Panc1 (cell line): ENCODE data around the gene PMS1. TPM values are rescaled to one million over a fixed set of nuclear protein-coding genes. Genes with fewer than 3 reads are reported as not detected.

Experiments used
- ATAC-seq: fragments of 200-7000 bp; cut with Tn5 transposase; 2 replicates; pipeline ENCODE4 v1.9.1; 2020; ENCODE audit warnings: mild to moderate bottlenecking, moderate library complexity
- BruUV-seq: library from RNA; stranded (reverse); fragments of 400-500 nt; replicated peaks from 2 replicates; lab custom pipeline; 2021; lab: Mats Ljungman, UMichigan
- CTCF ChIA-PET: fragments of 300-600 bp; sonication (Branson Sonifier 250); formaldehyde crosslinking; loops from one replicate; lab custom pipeline; 2022; ENCODE audit warnings: antibody characterized with exemption; lab: Charles Lee
- POLR2A ChIA-PET: fragments of 300-600 bp; sonication (Branson Sonifier 250); formaldehyde crosslinking; loops from one replicate; lab custom pipeline; 2022; ENCODE audit warnings: antibody characterized with exemption; lab: Charles Lee
- DNase-seq: peaks from one replicate; pipeline ENCODE4 v3.0.0-alpha.2; 2010; ENCODE audit warnings: low read depth, low spot score
- H3K27ac ChIP-seq: 2 replicates; pipeline ENCODE4 v1.5.1; 2011; ENCODE audit warnings: mild to moderate bottlenecking, low read length, inconsistent platforms
- H3K27me3 ChIP-seq: fragments of 200-500 bp; sonication (Bioruptor generic); 2 replicates; pipeline ENCODE4 v1.6.0; 2014; ENCODE audit warnings: low read length, inconsistent platforms; ENCODE audit not compliant: control insufficient read depth, insufficient read depth
- H3K36me3 ChIP-seq: fragments of 200-500 bp; sonication (Bioruptor generic); 2 replicates; pipeline ENCODE4 v1.5.1; 2014; ENCODE audit warnings: inconsistent platforms, mild to moderate bottlenecking, low read length, moderate library complexity; ENCODE audit not compliant: control insufficient read depth, insufficient read depth
- H3K4me1 ChIP-seq: 2 replicates; pipeline ENCODE4 v1.5.1; 2011; ENCODE audit warnings: inconsistent platforms, mild to moderate bottlenecking, low read length, moderate library complexity; ENCODE audit not compliant: control insufficient read depth, insufficient read depth
- H3K4me3 ChIP-seq, 2 experiments: 2 replicates each; pipeline ENCODE4 v1.5.1; 2011 to 2012; ENCODE audit warnings: low read depth in 2 of 2, low read length in 2 of 2, mild to moderate bottlenecking in 2 of 2, inconsistent platforms in 1 of 2, moderate library complexity in 1 of 2
- H3K9me3 ChIP-seq: fragments of 200-500 bp; sonication (Bioruptor generic); 2 replicates; pipeline ENCODE4 v1.5.1; 2014; ENCODE audit warnings: low read depth, mild to moderate bottlenecking, inconsistent platforms, low read length, moderate library complexity; ENCODE audit not compliant: control insufficient read depth, insufficient read depth
- CTCF ChIP-seq: fragments of 450-650 bp; IDR thresholded peaks from 2 replicates; pipeline ENCODE4 v1.5.1; 2017; ENCODE audit warnings: mild to moderate bottlenecking
- POLR2AphosphoS5 ChIP-seq: IDR thresholded peaks from 2 replicates; pipeline ENCODE4 v1.6.1; 2012; ENCODE audit warnings: mild to moderate bottlenecking, low read depth, low read length, moderate library complexity
- REST ChIP-seq, 2 experiments: IDR thresholded peaks; 2 replicates each; pipeline ENCODE4 v1.6.1; 2011 to 2012; ENCODE audit warnings: low read depth in 2 of 2, control low read depth in 1 of 2, low read length in 1 of 2, mild to moderate bottlenecking in 1 of 2, moderate library complexity in 1 of 2; ENCODE audit not compliant: insufficient read depth in 1 of 2
- SIN3A ChIP-seq: IDR thresholded peaks from 2 replicates; pipeline ENCODE4 v1.6.1; 2012; ENCODE audit warnings: low read depth, mild to moderate bottlenecking, low read length, moderate library complexity, borderline replicate concordance; ENCODE audit not compliant: insufficient read depth
- TCF7L2 ChIP-seq: IDR thresholded peaks from 2 replicates; pipeline ENCODE4 v1.6.1; 2011; ENCODE audit warnings: mild to moderate bottlenecking, low read depth, low read length, inconsistent platforms
- in situ Hi-C: cut with HindIII; loops from 2 replicates; pipeline ENCODE4 v1.10.0; 2016; ENCODE audit warnings: low sequenced_read_pairs, low pct_unique_long_range_greater_than_20kb
- intact Hi-C: fragments of 100-400 bp; cut with micrococcal nuclease; formaldehyde crosslinking; loops from one replicate; pipeline ENCODE4 v1.10.0; 2022; ENCODE audit not compliant: unreplicated experiment
- total RNA-seq: library from RNA; stranded (reverse); gene quantifications from one replicate; pipeline ENCODE4 v1.2.1, GENCODE V29; 2021; ENCODE audit not compliant: unreplicated experiment

Gene PMS1
- total RNA-seq, 1 experiment from 2014 or later = 47.0 TPM

DNA sequence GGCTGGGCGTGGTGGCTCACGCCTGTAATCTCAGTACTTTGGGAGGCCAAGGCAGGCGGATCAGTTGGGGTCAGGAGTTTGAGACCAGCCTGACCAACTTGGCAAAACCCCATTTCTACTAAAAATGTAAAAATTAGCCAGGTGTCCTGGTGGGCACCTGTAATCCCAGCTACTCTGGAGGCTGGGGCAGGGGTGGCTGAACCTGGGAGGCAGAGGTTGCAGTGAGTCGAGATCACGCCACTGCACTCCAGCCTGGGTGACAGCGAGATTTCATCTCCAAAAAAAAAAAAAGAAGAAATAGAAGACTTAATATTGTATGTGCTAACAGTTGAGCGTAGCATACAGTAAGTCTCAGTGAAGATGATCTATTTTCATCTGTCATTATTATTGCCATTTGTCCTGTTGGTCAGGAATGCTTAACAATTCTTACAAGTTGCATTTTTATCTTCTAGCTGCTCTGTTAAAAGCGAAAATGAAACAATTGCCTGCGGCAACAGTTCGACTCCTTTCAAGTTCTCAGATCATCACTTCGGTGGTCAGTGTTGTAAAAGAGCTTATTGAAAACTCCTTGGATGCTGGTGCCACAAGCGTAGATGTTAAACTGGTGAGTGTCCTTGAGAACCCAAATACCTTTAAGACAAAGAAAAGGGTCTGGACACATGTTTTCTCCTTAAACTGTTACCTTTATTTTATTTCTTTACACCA lies 7.2 kb downstream of the PMS1 start:
- peaks cover 24% of the 10 kb centered on the region for H3K36me3 ChIP-seq
- TF ChIP-seq POLR2AphosphoS5 = no peak
- no peak for TF ChIP-seq REST (IDR thresholded peaks at IDR 0.05; ENCODE audit: insufficient read depth in 1 of 2, low read depth in 2 of 2, low read length in 1 of 2)
- no peak overlapping the region for H3K27ac ChIP-seq
- H3K4me3 ChIP-seq = no peak overlapping the region
- no TSS peak for BruUV-seq
- intact Hi-C loops (no loop called here), in situ Hi-C loops (no loop called here)
- ATAC-seq = no peak
- H3K4me1 ChIP-seq = peaks cover 3% of the 10 kb centered on the region; the same call in 1 of the 2 replicates
- DNase-seq = no peak
- H3K9me3 ChIP-seq = no peaks in the 10 kb centered on the region
- ChIA-PET POLR2A (no interaction called here), CTCF (interaction anchor here (0.7 kb wide), 1 partner anchor 29 kb away, joined by 5 read pairs; the partner anchor contains the start of gene OSGEPL1)
- H3K27me3 ChIP-seq = no peaks in the 10 kb centered on the region

DNA sequence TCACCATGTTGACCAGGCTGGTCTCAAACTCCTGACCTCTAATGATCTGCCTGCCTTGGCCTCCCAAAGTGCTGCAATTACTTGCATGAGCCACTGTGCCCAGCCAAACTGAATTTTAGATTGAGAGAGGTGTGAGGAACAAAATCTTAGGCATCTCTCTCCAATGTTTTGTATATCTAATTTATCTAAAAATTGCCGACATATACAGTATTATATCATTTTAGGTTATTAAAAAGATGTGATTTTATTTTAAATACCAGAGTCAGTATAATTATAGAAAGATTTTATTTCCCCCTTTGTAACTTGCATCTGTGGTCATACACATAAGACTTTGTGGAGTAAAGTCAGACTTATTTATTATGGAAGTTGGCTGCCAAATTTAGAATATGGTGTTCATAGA lies 10.1 kb downstream of the PMS1 start:
- Histone ChIP-seq H3K36me3 (peaks cover 24% of the 10 kb centered on the region), H3K4me3 (no peak overlapping the region), H3K27me3 (no peaks in the 10 kb centered on the region), H3K4me1 (peaks cover 7% of the 10 kb centered on the region; the same call in 1 of the 2 replicates), H3K9me3 (no peaks in the 10 kb centered on the region), H3K27ac (no peak overlapping the region)
- no peak for ATAC-seq
- no TSS peak for BruUV-seq
- intact Hi-C loops (no loop called here), in situ Hi-C loops (no loop called here)
- no peak for TF ChIP-seq POLR2AphosphoS5
- TF ChIP-seq TCF7L2 = no peak
- no peak for TF ChIP-seq SIN3A
- TF ChIP-seq REST (IDR thresholded peaks at IDR 0.05; ENCODE audit: insufficient read depth in 1 of 2, low read depth in 2 of 2, low read length in 1 of 2) = no peak
- TF ChIP-seq CTCF = no peak
- DNase-seq = no peak
- CTCF ChIA-PET = no interaction called here
- POLR2A ChIA-PET = no interaction called here
